HG02678 (cell line): ENCODE results near the gene EIF4G3.
A peak's percentile ranks its signal among the peaks of the same experiment; 100 is the strongest.
"Not testable (repeated sequence)": the region's sequence is repeated elsewhere in the genome, so short reads cannot be mapped to it uniquely, and the experiment has no call there.

ENCODE experiments used
- ATAC-seq: cut with Tn5 transposase; IDR thresholded peaks from one replicate; pipeline ENCODE4 v1.9.1; 2021; ENCODE audit warnings: mild to moderate bottlenecking, moderate library complexity; ENCODE audit not compliant: unreplicated experiment

The EIF4G3 gene

GRCh38 chr1:21189421-21189820 lies 12.7 kb upstream of the EIF4G3 start:
- ATAC-seq: no peak

GRCh38 chr1:21188235-21188634 lies 11.5 kb upstream of the EIF4G3 start:
- ATAC-seq: no peak

GRCh38 chr1:21185221-21185731 lies 8.6 kb upstream of the EIF4G3 start:
- ATAC-seq: no peak

GRCh38 chr1:21184276-21184675 lies 7.6 kb upstream of the EIF4G3 start:
- ATAC-seq: no peak

- no peak for ATAC-seq
Measured at GRCh38 chr1:21182181-21182731, 5.6 kb upstream of the EIF4G3 start.

- ATAC-seq: not testable (repeated sequence)
Measured at GRCh38 chr1:21178271-21178670, 1.6 kb upstream of the EIF4G3 start.

GRCh38 chr1:21175670-21176581 lies 771 bp downstream of the EIF4G3 start:
- peak; percentile 10 for ATAC-seq

- ATAC-seq: no peak
Measured at GRCh38 chr1:21175324-21175669, 1.4 kb downstream of the EIF4G3 start.

GRCh38 chr1:21174654-21175323 lies 1.9 kb downstream of the EIF4G3 start:
- no peak for ATAC-seq

GRCh38 chr1:21174230-21174629 lies 2.5 kb downstream of the EIF4G3 start:
- ATAC-seq: no peak

- not testable (repeated sequence) for ATAC-seq
Measured at GRCh38 chr1:21173096-21173495, 3.6 kb downstream of the EIF4G3 start.

GRCh38 chr1:21170837-21171236 lies 5.9 kb downstream of the EIF4G3 start:
- ATAC-seq: not testable (repeated sequence)

GRCh38 chr1:21168444-21168843 lies 8.3 kb downstream of the EIF4G3 start:
- ATAC-seq: no peak

GRCh38 chr1:21165646-21166045 lies 11.1 kb downstream of the EIF4G3 start:
- no peak for ATAC-seq

- ATAC-seq: no peak
Measured at GRCh38 chr1:21165076-21165475, 11.6 kb downstream of the EIF4G3 start.

- ATAC-seq: no peak
Measured at GRCh38 chr1:21164266-21164665, 12.4 kb downstream of the EIF4G3 start.

GRCh38 chr1:21162740-21163464 lies 13.8 kb downstream of the EIF4G3 start:
- no peak for ATAC-seq

GRCh38 chr1:21161842-21162241 lies 14.9 kb downstream of the EIF4G3 start:
- ATAC-seq: no peak

- ATAC-seq: no peak
Measured at GRCh38 chr1:21160263-21160796, 16.4 kb downstream of the EIF4G3 start.

- ATAC-seq: no peak
Measured at GRCh38 chr1:21157868-21158267, 18.8 kb downstream of the EIF4G3 start.

- ATAC-seq: no peak
Measured at GRCh38 chr1:21157054-21157453, 19.6 kb downstream of the EIF4G3 start.
